ENCODE measurements around the gene MIB1. TPM values are rescaled to one million over a fixed set of nuclear protein-coding genes. Genes with fewer than 3 reads are reported as not detected.

MIB1 gene
- total RNA-seq, 1 experiment from 2014 or later, result 66.3 TPM

DNA sequence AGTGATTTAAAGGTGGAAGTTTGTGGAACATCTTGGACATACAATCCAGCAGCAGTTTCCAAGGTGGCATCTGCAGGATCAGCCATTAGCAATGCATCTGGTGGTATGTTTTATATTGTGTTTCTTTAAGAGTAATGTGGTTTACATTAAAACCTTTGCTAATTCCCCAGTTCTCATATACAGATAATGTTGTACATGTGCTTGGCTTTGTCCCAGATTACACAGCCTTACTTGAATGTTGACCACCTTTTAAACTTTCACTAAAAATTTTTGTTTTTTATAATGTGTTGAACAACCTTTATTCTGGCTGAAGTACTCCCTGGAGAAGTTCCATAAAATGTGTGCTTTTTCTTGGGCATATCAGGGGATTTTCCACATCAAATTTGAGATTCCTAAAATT, 57.5 kb downstream of the MIB1 start:
- Histone ChIP-seq H3K9me3 (ENCODE audit: control insufficient read depth, insufficient read depth, low read depth, low read length) (no peaks in the 10 kb centered on the region), H3K27me3 (ENCODE audit: control insufficient read depth, insufficient read depth, low read length) (no peaks in the 10 kb centered on the region), H3K4me1 (ENCODE audit: control insufficient read depth, insufficient read depth, low read length) (no peaks in the 10 kb centered on the region), H3K36me3 (ENCODE audit: control insufficient read depth, insufficient read depth, low read length) (peaks cover 2% of the 10 kb centered on the region; the same call in 1 of the 2 replicates), H3K27ac (ENCODE audit: low read length) (no peak overlapping the region), H3K4me3 (ENCODE audit: low read depth in 2 of 2, low read length in 2 of 2) (no peak overlapping the region)
- DNase-seq (ENCODE audit: low read depth, low spot score) (no peak), ATAC-seq (no peak)
- CTCF ChIA-PET, result no interaction called here
- no TSS peak for BruUV-seq (replicated peaks)
- intact Hi-C loops (cut with micrococcal nuclease; ENCODE audit: unreplicated experiment) (no loop called here), in situ Hi-C loops (cut with HindIII; ENCODE audit: low pct_unique_long_range_greater_than_20kb, low sequenced_read_pairs) (no loop called here)
- POLR2A ChIA-PET, result no interaction called here
- TF ChIP-seq SIN3A (IDR thresholded peaks at IDR 0.05; ENCODE audit: borderline replicate concordance, insufficient read depth, low read depth, low read length) (no peak), TCF7L2 (IDR thresholded peaks at IDR 0.05; ENCODE audit: low read depth, low read length) (no peak), REST (IDR thresholded peaks at IDR 0.05; ENCODE audit: insufficient read depth in 1 of 2, low read depth in 2 of 2, low read length in 1 of 2) (no peak), POLR2AphosphoS5 (IDR thresholded peaks at IDR 0.05; ENCODE audit: low read depth, low read length) (no peak), CTCF (IDR thresholded peaks at IDR 0.05) (no peak)

DNA sequence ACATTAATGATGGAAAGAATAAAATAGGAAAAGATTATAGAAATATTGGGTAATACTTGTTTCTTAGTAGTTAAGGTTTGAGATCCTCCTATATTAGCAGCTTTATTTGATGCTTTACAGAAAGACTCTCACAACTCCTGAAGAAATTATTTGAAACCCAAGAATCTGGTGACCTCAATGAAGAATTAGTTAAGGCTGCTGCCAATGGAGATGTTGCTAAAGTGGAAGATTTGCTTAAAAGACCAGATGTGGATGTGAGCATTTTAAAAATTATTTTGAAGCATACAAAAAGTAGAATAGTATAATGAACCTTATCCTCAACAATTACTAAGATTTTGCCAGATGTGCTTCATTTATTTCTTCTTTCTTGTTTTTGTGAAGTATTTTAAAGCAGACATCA, 59.1 kb downstream of the MIB1 start:
- BruUV-seq (replicated peaks), result no TSS peak
- ChIA-PET POLR2A (no interaction called here), CTCF (no interaction called here)
- intact Hi-C loops (cut with micrococcal nuclease; ENCODE audit: unreplicated experiment) (no loop called here), in situ Hi-C loops (cut with HindIII; ENCODE audit: low pct_unique_long_range_greater_than_20kb, low sequenced_read_pairs) (no loop called here)
- H3K27me3 ChIP-seq (ENCODE audit: control insufficient read depth, insufficient read depth, low read length), result no peaks in the 10 kb centered on the region
- no peak for DNase-seq (ENCODE audit: low read depth, low spot score)
- TF ChIP-seq SIN3A (IDR thresholded peaks at IDR 0.05; ENCODE audit: borderline replicate concordance, insufficient read depth, low read depth, low read length), result no peak
- TF ChIP-seq CTCF (IDR thresholded peaks at IDR 0.05), result no peak
- TF ChIP-seq POLR2AphosphoS5 (IDR thresholded peaks at IDR 0.05; ENCODE audit: low read depth, low read length), result no peak
- no peaks in the 10 kb centered on the region for H3K9me3 ChIP-seq (ENCODE audit: control insufficient read depth, insufficient read depth, low read depth, low read length)
- no peak overlapping the region for H3K27ac ChIP-seq (ENCODE audit: low read length)
- H3K4me1 ChIP-seq (ENCODE audit: control insufficient read depth, insufficient read depth, low read length), result no peaks in the 10 kb centered on the region
- ATAC-seq, result no peak
- no peak overlapping the region for H3K4me3 ChIP-seq (ENCODE audit: low read depth in 2 of 2, low read length in 2 of 2)
- peaks cover 5% of the 10 kb centered on the region; the same call in 1 of the 2 replicates for H3K36me3 ChIP-seq (ENCODE audit: control insufficient read depth, insufficient read depth, low read length)
